Mucosa of descending colon (tissue), 3 donors: ENCODE results near the gene CAPZB. TPM values are rescaled to one million over a fixed set of nuclear protein-coding genes. Genes with fewer than 3 reads are reported as not detected.

ENCODE experiments used
- ATAC-seq: fragments of 200-7000 bp; cut with Tn5 transposase; one replicate; pipeline ENCODE4 v1.9.1; 2020; ENCODE audit warnings: mild to moderate bottlenecking, moderate library complexity
- DNase-seq, 3 donors: peaks; one replicate each; pipeline ENCODE4 v3.0.0-alpha.2; 2020
- H3K36me3 ChIP-seq: fragments of 200-600 bp; one replicate; pipeline ENCODE4 v1.8.0; 2021; ENCODE audit warnings: low read depth, mild to moderate bottlenecking
- H3K4me1 ChIP-seq: fragments of 200-600 bp; one replicate; pipeline ENCODE4 v1.8.0; 2021; ENCODE audit warnings: low read depth, mild to moderate bottlenecking
- H3K4me3 ChIP-seq: fragments of 200-600 bp; one replicate; pipeline ENCODE4 v1.8.0; 2021; ENCODE audit warnings: mild to moderate bottlenecking
- H3K9me3 ChIP-seq: fragments of 200-600 bp; one replicate; pipeline ENCODE4 v1.8.0; 2021; ENCODE audit warnings: mild to moderate bottlenecking
- CTCF ChIP-seq: fragments of 200-600 bp; IDR thresholded peaks from one replicate; pipeline ENCODE4 v1.8.0; 2022; ENCODE audit warnings: antibody characterized with exemption, mild to moderate bottlenecking
- intact Hi-C, 2 donors: fragments of 100-400 bp; cut with DNase I in 1 of 2; cut with micrococcal nuclease in 1 of 2; formaldehyde crosslinking; loops; one replicate each; pipeline versions ENCODE4 v1.11.0 to v1.11.1; 2022; cut with DNase I, micrococcal nuclease
- total RNA-seq, 3 donors: library from RNA; stranded (reverse); fragmentation: NEBNext Ultra II Directional in 2 of 3; extraction: Animal tissue kit (Norgen Biotek cat#: 25700) in 2 of 3; gene quantifications; one replicate each; pipeline versions ENCODE4 v1.2.1 to v1.2.4, GENCODE V29; 2021 to 2023
- donor health status: DM: no; HTN: no; CAD: no; lungs with moderate emphysema.
- donor health status: DM: no; HTN: no; CAD: no.
- donor health status: DM: no; HTN: yes; CAD: no.

CAPZB gene
- total RNA-seq, 3 donors from 2014 or later, result 346 to 393 (median 381) TPM

GRCh38 chr1:19384772-19385187, 100.6 kb downstream of the CAPZB start:
- intact Hi-C loops, result no loop called here
- Histone ChIP-seq H3K4me1 (peaks cover 36% of the 10 kb centered on the region), H3K9me3 (no peaks in the 10 kb centered on the region), H3K36me3 (no peaks in the 10 kb centered on the region), H3K4me3 (no peak overlapping the region)
- DNase-seq (peak in 1 of 3 donors; percentile 49), ATAC-seq (peak; percentile 86)
- no peak for TF ChIP-seq CTCF

- no peaks in the 10 kb centered on the region for H3K36me3 ChIP-seq
- DNase-seq (peak in 2 of 3 donors; percentile 36 to 54), ATAC-seq (no peak)
- no peak overlapping the region for H3K4me3 ChIP-seq
- intact Hi-C loops, result no loop called here
- peaks cover 36% of the 10 kb centered on the region for H3K4me1 ChIP-seq
- H3K9me3 ChIP-seq, result no peaks in the 10 kb centered on the region
- no peak for TF ChIP-seq CTCF
Observed at GRCh38 chr1:19384113-19384512, 101.2 kb downstream of the CAPZB start.

GRCh38 chr1:19382222-19382621, 103.1 kb downstream of the CAPZB start:
- DNase-seq (no peak), ATAC-seq (no peak)
- intact Hi-C loops, result no loop called here
- Histone ChIP-seq H3K36me3 (peaks cover 5% of the 10 kb centered on the region), H3K9me3 (no peaks in the 10 kb centered on the region), H3K4me1 (peaks cover 29% of the 10 kb centered on the region), H3K4me3 (no peak overlapping the region)
- TF ChIP-seq CTCF, result no peak

GRCh38 chr1:19381261-19381660, 104.1 kb downstream of the CAPZB start:
- peaks cover 19% of the 10 kb centered on the region for H3K4me1 ChIP-seq
- intact Hi-C loops, result no loop called here
- DNase-seq (no peak), ATAC-seq (no peak)
- H3K36me3 ChIP-seq, result peaks cover 6% of the 10 kb centered on the region
- H3K9me3 ChIP-seq, result no peaks in the 10 kb centered on the region
- no peak for TF ChIP-seq CTCF
- H3K4me3 ChIP-seq, result no peak overlapping the region

GRCh38 chr1:19377812-19378718, 107.3 kb downstream of the CAPZB start:
- no peak for TF ChIP-seq CTCF
- intact Hi-C loops, result no loop called here
- Histone ChIP-seq H3K36me3 (peaks cover 6% of the 10 kb centered on the region), H3K4me3 (no peak overlapping the region), H3K9me3 (no peaks in the 10 kb centered on the region), H3K4me1 (no peaks in the 10 kb centered on the region)
- ATAC-seq, result no peak
- DNase-seq, result no peak
